Measurements from ENCODE around the gene ACSL5. TPM values are rescaled to one million over a fixed set of nuclear protein-coding genes. Genes with fewer than 3 reads are reported as not detected.
A peak's percentile ranks its signal among the peaks of the same experiment; 100 is the strongest.
"Not testable (repeated sequence)": the region's sequence is repeated elsewhere in the genome, so short reads cannot be mapped to it uniquely, and the experiment has no call there.

ACSL5 gene
- total RNA-seq, 1 donor from 2014 or later, result 3.3 TPM

GRCh38 chr10:112424651-112425050 is 50.7 kb downstream of the ACSL5 start:
- ATAC-seq, result no peak

GRCh38 chr10:112426111-112426510 is 52.2 kb downstream of the ACSL5 start:
- no peak for ATAC-seq

GRCh38 chr10:112429147-112429546 is 55.2 kb downstream of the ACSL5 start:
- ATAC-seq, result peak; percentile 53

GRCh38 chr10:112429654-112430230 is 55.8 kb downstream of the ACSL5 start:
- ATAC-seq, result peak; percentile 35

- ATAC-seq, result no peak
Observed at GRCh38 chr10:112433136-112433535, 59.2 kb downstream of the ACSL5 start.

GRCh38 chr10:112434988-112435619 is 61.2 kb downstream of the ACSL5 start:
- ATAC-seq, result no peak

GRCh38 chr10:112438356-112438755 is 64.4 kb downstream of the ACSL5 start:
- no peak for ATAC-seq

- no peak for ATAC-seq
Observed at GRCh38 chr10:112441520-112441919, 67.6 kb downstream of the ACSL5 start.

- no peak for ATAC-seq
Observed at GRCh38 chr10:112442063-112442462, 68.1 kb downstream of the ACSL5 start.

GRCh38 chr10:112446055-112446854 is 72.3 kb downstream of the ACSL5 start:
- ATAC-seq, result no peak

GRCh38 chr10:112446855-112447619 is 73.1 kb downstream of the ACSL5 start, which contains the start of the genes VTI1A and ZDHHC6:
Gene VTI1A, plus strand, starts transcription at chr10:112447215. Its CDS starts 159 bp downstream, at chr10:112447374.
Gene ZDHHC6, minus strand, starts transcription at chr10:112446914. Its CDS starts 1,478 bp downstream, at chr10:112445436.
- ATAC-seq, result peak; percentile 98

- ATAC-seq, result no peak
Observed at GRCh38 chr10:112447620-112447928, 73.7 kb downstream of the ACSL5 start.

GRCh38 chr10:112448888-112449287 is 75.0 kb downstream of the ACSL5 start:
- ATAC-seq, result no peak

GRCh38 chr10:112454910-112455779 is 81.2 kb downstream of the ACSL5 start:
- no peak for ATAC-seq

- ATAC-seq, result no peak
Observed at GRCh38 chr10:112456533-112456932, 82.6 kb downstream of the ACSL5 start.

GRCh38 chr10:112460366-112460765 is 86.5 kb downstream of the ACSL5 start:
- no peak for ATAC-seq

GRCh38 chr10:112461029-112461887 is 87.3 kb downstream of the ACSL5 start:
- ATAC-seq, result peak; percentile 76

- ATAC-seq, result not testable (repeated sequence)
Observed at GRCh38 chr10:112464074-112464473, 90.2 kb downstream of the ACSL5 start.

GRCh38 chr10:112465299-112465883 is 91.5 kb downstream of the ACSL5 start:
- no peak for ATAC-seq

GRCh38 chr10:112466802-112467201 is 92.9 kb downstream of the ACSL5 start:
- no peak for ATAC-seq
